ENCODE results near the gene ADAM19.

GRCh38 chr5:157544623-157544989 is 31.0 kb downstream of the ADAM19 start:
- TF ChIP-seq CTCF (IDR thresholded peaks at IDR 0.05) (no peak), POLR2A (IDR thresholded peaks at IDR 0.05) (no peak)

Data from uterus (tissue), 2 donors.